IPS DF 6.9 (cell line): Measurements from ENCODE around the gene SP2.
"Not testable (repeated sequence)": the region's sequence is repeated elsewhere in the genome, so short reads cannot be mapped to it uniquely, and the experiment has no call there.

Experiments used
- DNase-seq: peaks from one replicate; pipeline ENCODE4 v3.0.0-alpha.2; 2013; ENCODE audit warnings: low read depth, low spot score
- H3K27ac ChIP-seq: one replicate; pipeline ENCODE4 v1.5.1; 2013; ENCODE audit warnings: low read length, control low read depth
- H3K27me3 ChIP-seq: 2 replicates; pipeline ENCODE4 v1.6.1; 2013; ENCODE audit warnings: mild to moderate bottlenecking, low read length; ENCODE audit not compliant: control insufficient read depth, insufficient read depth
- H3K36me3 ChIP-seq: 2 replicates; pipeline ENCODE4 v1.6.1; 2013; ENCODE audit warnings: low read length; ENCODE audit not compliant: control insufficient read depth, insufficient read depth
- H3K4me1 ChIP-seq: 2 replicates; pipeline ENCODE4 v1.6.1; 2013; ENCODE audit warnings: low read length; ENCODE audit not compliant: control insufficient read depth, insufficient read depth
- H3K4me3 ChIP-seq: 2 replicates; pipeline ENCODE4 v1.5.1; 2013; ENCODE audit warnings: mild to moderate bottlenecking, low read length
- H3K9me3 ChIP-seq: 2 replicates; pipeline ENCODE4 v1.6.1; 2013; ENCODE audit warnings: low read length, inconsistent platforms; ENCODE audit not compliant: control insufficient read depth, insufficient read depth
- WGBS: extraction: QIAGEN DNeasy Blood & Tissue Kit; methylation state at CpG from one replicate; pipeline ENCODE4 v1.1.7; 2013; ENCODE audit warnings: mixed read lengths, missing lambda C conversion rate; ENCODE audit not compliant: insufficient read length, insufficient coverage; 5-methylcytosine and 5-hydroxymethylcytosine counted together

Gene SP2

DNA sequence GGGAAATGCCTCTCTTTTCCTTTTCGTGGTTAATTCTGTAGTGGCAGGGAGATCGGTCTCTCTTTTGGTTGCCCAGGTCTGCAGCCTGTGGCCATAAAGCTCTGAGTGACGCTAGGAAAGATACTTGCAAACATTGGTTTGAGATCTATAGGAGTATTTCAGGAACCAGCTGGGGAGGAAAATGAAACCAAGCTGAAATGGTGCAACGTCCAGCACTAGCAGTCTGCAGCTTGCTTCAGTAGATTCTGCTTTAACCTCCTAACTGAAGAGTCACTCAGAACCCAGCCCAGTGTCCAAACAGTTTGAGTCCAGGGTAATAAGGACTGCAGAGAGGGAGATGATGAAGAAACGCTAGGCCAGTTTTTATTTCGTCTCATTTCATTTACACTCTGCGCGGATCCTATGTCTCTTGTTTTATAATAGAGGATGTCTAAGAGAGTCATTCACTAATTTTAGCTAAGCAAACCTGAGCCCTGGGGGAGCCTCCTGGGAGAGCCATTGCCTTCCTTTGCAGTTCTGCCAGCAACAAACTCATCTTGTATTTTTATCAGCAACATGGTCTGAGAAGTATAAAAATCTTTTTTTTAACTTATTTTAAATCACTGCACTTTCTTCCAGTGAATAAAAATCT is 12.0 kb downstream of the SP2 start:
- Histone ChIP-seq H3K9me3 (no peaks in the 10 kb centered on the region), H3K4me3 (no peak overlapping the region), H3K27ac (no peak overlapping the region), H3K4me1 (peaks cover 2% of the 10 kb centered on the region; the same call in 1 of the 2 replicates), H3K27me3 (no peaks in the 10 kb centered on the region), H3K36me3 (no peaks in the 10 kb centered on the region; the same call in 1 of the 2 replicates)
- WGBS, result no CpG with 5 or more reads among the region's 8 CpGs
- DNase-seq, result no peak

DNA sequence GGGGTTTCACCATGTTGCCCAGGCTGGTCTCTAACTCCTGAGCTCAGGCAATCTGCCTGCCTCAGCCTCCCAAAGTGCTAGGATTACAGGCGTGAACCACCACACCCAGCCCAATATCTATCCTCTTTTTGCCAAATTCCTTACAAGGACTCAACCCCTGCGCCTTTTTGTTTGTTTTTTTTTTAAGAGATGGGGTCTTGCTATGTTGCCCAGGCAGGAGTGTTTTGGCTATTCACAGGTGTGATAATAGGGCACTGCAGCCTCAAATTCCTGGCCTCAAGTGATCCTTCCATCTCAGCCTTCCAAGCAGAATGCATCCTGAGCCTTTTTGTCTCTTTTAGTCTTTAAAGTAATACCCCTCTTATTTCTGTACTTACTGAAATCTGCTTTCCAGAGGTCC is 17.0 kb downstream of the SP2 start:
- Histone ChIP-seq H3K27me3 (no peaks in the 10 kb centered on the region), H3K4me3 (no peak overlapping the region), H3K27ac (no peak overlapping the region), H3K4me1 (no peaks in the 10 kb centered on the region), H3K36me3 (peaks cover 5% of the 10 kb centered on the region), H3K9me3 (no peaks in the 10 kb centered on the region)
- WGBS, result no CpG with 5 or more reads among the region's 2 CpGs
- no peak for DNase-seq

- H3K4me3 ChIP-seq, result no peak overlapping the region
- H3K9me3 ChIP-seq, result no peaks in the 10 kb centered on the region
- no peaks in the 10 kb centered on the region for H3K4me1 ChIP-seq
- H3K27ac ChIP-seq, result no peak overlapping the region
- DNase-seq, result no peak
- no peaks in the 10 kb centered on the region for H3K27me3 ChIP-seq
- peaks cover 5% of the 10 kb centered on the region for H3K36me3 ChIP-seq
- WGBS, result no CpG with 5 or more reads among the region's 4 CpGs
Measured at GRCh38 chr17:47914306-47914948, 18.4 kb downstream of the SP2 start.

DNA sequence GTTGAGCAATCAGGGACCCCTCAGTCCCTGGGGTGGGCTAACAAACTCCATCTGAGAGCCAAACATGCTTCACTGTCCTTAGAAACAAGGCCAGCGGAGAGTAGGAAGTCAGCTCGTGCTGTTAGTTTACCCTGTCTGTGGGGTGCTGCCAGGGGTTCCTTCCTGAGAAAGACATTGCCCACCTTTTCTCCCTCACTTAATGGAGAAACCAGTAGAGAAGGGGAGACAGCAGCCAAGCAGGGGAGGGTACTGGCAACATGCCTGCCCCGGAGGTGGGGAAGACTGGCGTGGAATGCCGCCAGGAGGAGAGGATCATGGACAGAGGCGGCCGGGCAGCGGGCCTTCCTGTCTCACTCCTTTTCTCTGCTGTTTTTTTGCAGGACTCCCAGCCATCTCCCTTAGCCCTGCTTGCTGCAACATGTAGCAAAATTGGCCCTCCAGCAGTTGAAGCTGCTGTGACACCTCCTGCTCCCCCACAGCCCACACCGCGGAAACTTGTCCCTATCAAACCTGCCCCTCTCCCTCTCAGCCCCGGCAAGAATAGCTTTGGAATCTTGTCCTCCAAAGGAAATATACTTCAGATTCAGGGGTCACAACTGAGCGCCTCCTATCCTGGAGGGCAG is 19.9 kb downstream of the SP2 start:
- no peak overlapping the region for H3K27ac ChIP-seq
- DNase-seq, result no peak
- WGBS, result no CpG with 5 or more reads among the region's 12 CpGs

GRCh38 chr17:47916489-47917208 is 20.6 kb downstream of the SP2 start:
- no peaks in the 10 kb centered on the region for H3K9me3 ChIP-seq
- no peak overlapping the region for H3K27ac ChIP-seq
- peaks cover 5% of the 10 kb centered on the region for H3K36me3 ChIP-seq
- no peaks in the 10 kb centered on the region for H3K27me3 ChIP-seq
- WGBS, result no CpG with 5 or more reads among the region's 19 CpGs
- no peaks in the 10 kb centered on the region for H3K4me1 ChIP-seq
- no peak overlapping the region for H3K4me3 ChIP-seq
- DNase-seq, result no peak

More for the DNA sequence above, 19.9 kb downstream of the SP2 start:
- Histone ChIP-seq H3K9me3 (no peaks in the 10 kb centered on the region), H3K4me1 (no peaks in the 10 kb centered on the region), H3K27me3 (no peaks in the 10 kb centered on the region), H3K36me3 (peaks cover 5% of the 10 kb centered on the region), H3K4me3 (no peak overlapping the region)

DNA sequence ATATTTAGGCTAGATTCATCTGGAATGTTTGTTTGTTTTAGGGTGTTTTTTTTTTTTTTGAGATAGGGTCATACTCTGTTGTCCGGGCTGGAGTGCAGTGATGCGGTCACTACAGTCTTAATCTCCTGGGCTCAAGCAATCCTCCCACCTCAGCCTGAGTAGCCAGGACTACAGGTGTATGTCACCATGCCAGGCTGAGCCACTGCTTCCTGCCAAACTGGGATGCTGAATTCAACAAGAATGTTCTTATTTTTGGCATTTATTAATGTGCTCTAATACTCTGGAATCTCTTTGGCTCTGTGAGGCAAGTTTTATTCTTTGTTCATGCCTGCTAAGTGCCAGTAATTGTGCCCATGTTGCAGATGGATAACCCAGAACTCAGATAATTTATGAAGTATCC is 21.5 kb downstream of the SP2 start:
- WGBS, result no CpG with 5 or more reads among the region's 2 CpGs
- H3K27ac ChIP-seq, result no peak overlapping the region
- H3K36me3 ChIP-seq, result peaks cover 5% of the 10 kb centered on the region
- no peak overlapping the region for H3K4me3 ChIP-seq
- no peaks in the 10 kb centered on the region for H3K9me3 ChIP-seq
- DNase-seq, result no peak
- no peaks in the 10 kb centered on the region for H3K27me3 ChIP-seq
- no peaks in the 10 kb centered on the region for H3K4me1 ChIP-seq

DNA sequence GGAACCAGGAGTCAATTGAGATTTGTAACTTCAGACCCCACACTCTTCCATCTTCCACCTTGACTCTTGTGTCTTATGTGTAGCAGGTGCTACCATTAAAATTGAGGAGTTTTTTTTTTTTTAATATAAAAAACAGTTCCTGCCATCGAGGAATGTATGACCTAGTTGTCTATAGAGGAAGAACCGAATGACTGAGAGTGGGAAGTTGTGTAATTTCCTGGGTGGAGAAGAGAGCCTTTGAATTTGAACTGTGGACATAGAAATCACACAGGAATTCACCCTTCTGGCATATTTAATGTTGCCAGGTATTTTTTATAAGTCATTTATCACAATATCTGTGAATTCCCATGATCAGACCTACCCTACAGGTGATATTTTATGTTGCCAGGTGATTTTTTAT is 22.0 kb downstream of the SP2 start:
- Histone ChIP-seq H3K4me1 (no peaks in the 10 kb centered on the region), H3K4me3 (no peak overlapping the region), H3K36me3 (peaks cover 7% of the 10 kb centered on the region), H3K27ac (no peak overlapping the region), H3K27me3 (no peaks in the 10 kb centered on the region), H3K9me3 (no peaks in the 10 kb centered on the region)
- WGBS, result no CpG with 5 or more reads among the region's 2 CpGs
- DNase-seq, result no peak

GRCh38 chr17:47918991-47919390 is 23.0 kb downstream of the SP2 start:
- H3K9me3 ChIP-seq, result no peaks in the 10 kb centered on the region
- H3K27ac ChIP-seq, result no peak overlapping the region
- H3K4me1 ChIP-seq, result no peaks in the 10 kb centered on the region
- H3K27me3 ChIP-seq, result no peaks in the 10 kb centered on the region
- H3K36me3 ChIP-seq, result peaks cover 10% of the 10 kb centered on the region
- no CpG with 5 or more reads among the region's 2 CpGs for WGBS
- no peak overlapping the region for H3K4me3 ChIP-seq
- DNase-seq, result no peak

GRCh38 chr17:47919889-47920288 is 23.9 kb downstream of the SP2 start:
- WGBS, result no CpG with 5 or more reads among the region's 14 CpGs

DNA sequence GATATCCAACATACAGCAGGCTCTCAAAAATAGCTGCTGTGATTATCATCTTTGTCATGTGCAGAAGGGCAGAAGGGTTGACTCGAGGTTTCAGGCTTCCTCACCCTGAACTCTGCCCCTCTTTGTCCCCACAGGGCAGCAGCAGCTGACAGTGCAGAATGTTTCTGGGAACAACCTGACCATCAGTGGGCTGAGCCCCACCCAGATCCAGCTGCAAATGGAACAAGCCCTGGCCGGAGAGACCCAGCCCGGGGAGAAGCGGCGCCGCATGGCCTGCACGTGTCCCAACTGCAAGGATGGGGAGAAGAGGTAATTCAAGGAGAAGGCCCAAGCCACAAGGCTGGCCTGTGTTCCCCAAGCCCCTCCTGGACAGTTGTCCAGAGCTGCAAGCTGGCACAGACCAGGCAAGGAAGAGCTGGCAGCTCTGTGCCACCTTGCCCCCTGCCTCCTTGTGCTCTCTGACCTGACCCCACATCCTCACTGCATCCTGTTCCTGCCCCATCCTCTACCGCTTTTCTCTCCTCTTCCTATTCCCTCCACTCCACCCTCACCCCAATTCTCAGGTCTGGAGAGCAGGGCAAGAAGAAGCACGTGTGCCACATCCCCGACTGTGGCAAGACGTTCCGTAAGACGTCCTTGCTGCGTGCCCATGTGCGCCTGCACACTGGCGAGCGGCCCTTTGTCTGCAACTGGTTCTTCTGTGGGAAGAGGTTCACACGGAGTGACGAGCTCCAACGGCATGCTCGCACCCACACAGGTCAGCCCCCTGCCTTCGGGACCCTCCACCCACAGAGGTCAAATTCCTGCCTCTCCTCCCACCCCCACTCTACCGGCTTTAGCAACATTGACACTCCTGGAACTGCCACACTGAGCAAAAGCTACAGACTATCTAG is 29.0 kb downstream of the SP2 start:
- no peak overlapping the region for H3K27ac ChIP-seq
- H3K4me3 ChIP-seq, result no peak overlapping the region
- H3K4me1 ChIP-seq, result no peaks in the 10 kb centered on the region
- DNase-seq, result no peak
- peaks cover 11% of the 10 kb centered on the region for H3K36me3 ChIP-seq
- WGBS, result no CpG with 5 or more reads among the region's 23 CpGs
- no peaks in the 10 kb centered on the region for H3K27me3 ChIP-seq
- no peaks in the 10 kb centered on the region for H3K9me3 ChIP-seq

More at GRCh38 chr17:47919889-47920288, 23.9 kb downstream of the SP2 start:
- not testable (repeated sequence) for DNase-seq, H3K4me1 ChIP-seq, H3K27me3 ChIP-seq, H3K4me3 ChIP-seq, H3K27ac ChIP-seq, H3K9me3 ChIP-seq
- peaks cover 11% of the 10 kb centered on the region for H3K36me3 ChIP-seq
